Measurements from ENCODE around the gene WASF3.

Gene WASF3

DNA sequence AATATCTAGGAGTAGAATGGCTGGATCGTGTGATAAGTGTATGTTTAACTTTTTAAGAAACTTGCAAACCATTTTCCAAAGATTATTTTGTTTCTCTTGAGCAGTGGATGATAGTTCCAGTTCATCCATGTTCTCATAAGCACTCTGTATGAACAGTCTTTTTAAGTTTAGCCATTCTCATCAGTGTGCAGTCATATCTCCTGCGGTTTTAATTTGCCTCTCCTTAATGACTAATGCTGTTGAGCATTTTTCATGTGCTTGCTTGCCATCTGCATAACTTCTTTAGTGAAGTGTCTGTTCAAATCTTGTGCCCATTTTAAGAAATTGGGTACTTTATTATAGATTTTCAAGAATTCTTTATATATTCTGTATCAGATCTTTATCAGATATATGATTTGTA, 58.6 kb downstream of the WASF3 start:
- H3K79me2 ChIP-seq (ENCODE audit: insufficient read depth, low read length): no peaks in the 10 kb centered on the region
- H3K4me3 ChIP-seq (ENCODE audit: low read depth, low read length, poor library complexity, severe bottlenecking): no peak overlapping the region
- no peaks in the 10 kb centered on the region for H3K9me2 ChIP-seq (ENCODE audit: low read depth, low read length)
- TF ChIP-seq CTCF (IDR thresholded peaks at IDR 0.05; ENCODE audit: low read length): no peak
- no peak for TF ChIP-seq EZH2 (IDR thresholded peaks at IDR 0.05; ENCODE audit: borderline replicate concordance, low read length)
- H4K20me1 ChIP-seq (ENCODE audit: insufficient read depth, low read length): no peaks in the 10 kb centered on the region
- H3K9me3 ChIP-seq (ENCODE audit: low read length): no peaks in the 10 kb centered on the region
- H3K27ac ChIP-seq (ENCODE audit: low read depth, low read length, poor library complexity, severe bottlenecking): no peak overlapping the region
- no peak overlapping the region for H3K4me2 ChIP-seq (ENCODE audit: low read length)
- H2AFZ ChIP-seq (ENCODE audit: low read length): no peak overlapping the region
- no peaks in the 10 kb centered on the region for H3F3A ChIP-seq (ENCODE audit: insufficient read depth, low read length)
- H3K4me1 ChIP-seq (ENCODE audit: insufficient read depth, low read length, severe bottlenecking): no peaks in the 10 kb centered on the region
- H3K27me3 ChIP-seq (ENCODE audit: insufficient read depth, low read length): no peaks in the 10 kb centered on the region
- no peaks in the 10 kb centered on the region for H3K36me3 ChIP-seq (ENCODE audit: insufficient read depth, low read length)
- H3K9ac ChIP-seq (ENCODE audit: low read length): no peak overlapping the region

DNA sequence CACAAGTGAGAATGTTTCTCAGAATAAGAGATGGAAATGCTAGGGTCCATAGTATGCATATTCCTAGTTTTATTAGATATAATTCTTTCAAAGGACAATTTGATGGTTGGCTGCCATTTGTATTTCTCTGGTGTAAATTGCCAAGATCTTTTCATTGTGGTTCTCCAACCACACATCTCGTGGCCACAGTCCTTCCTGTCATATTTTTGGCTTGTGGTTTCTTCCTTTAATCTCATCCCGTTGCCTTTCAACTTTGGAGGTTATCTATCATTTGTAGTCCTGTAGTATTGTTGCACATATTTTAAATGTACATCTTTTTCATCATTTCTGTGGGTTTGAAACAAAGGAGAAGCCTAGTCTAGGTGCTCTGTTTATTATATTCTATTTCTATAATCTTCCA, 61.2 kb downstream of the WASF3 start:
- no peak overlapping the region for H3K4me3 ChIP-seq (ENCODE audit: low read depth, low read length, poor library complexity, severe bottlenecking)
- H3K79me2 ChIP-seq (ENCODE audit: insufficient read depth, low read length): no peaks in the 10 kb centered on the region
- no peaks in the 10 kb centered on the region for H3F3A ChIP-seq (ENCODE audit: insufficient read depth, low read length)
- no peak overlapping the region for H3K27ac ChIP-seq (ENCODE audit: low read depth, low read length, poor library complexity, severe bottlenecking)
- no peaks in the 10 kb centered on the region for H3K9me2 ChIP-seq (ENCODE audit: low read depth, low read length)
- no peaks in the 10 kb centered on the region for H4K20me1 ChIP-seq (ENCODE audit: insufficient read depth, low read length)
- TF ChIP-seq EZH2 (IDR thresholded peaks at IDR 0.05; ENCODE audit: borderline replicate concordance, low read length) (no peak), CTCF (IDR thresholded peaks at IDR 0.05; ENCODE audit: low read length) (no peak)
- no peak overlapping the region for H3K9ac ChIP-seq (ENCODE audit: low read length)
- no peaks in the 10 kb centered on the region for H3K4me1 ChIP-seq (ENCODE audit: insufficient read depth, low read length, severe bottlenecking)
- H3K9me3 ChIP-seq (ENCODE audit: low read length): no peaks in the 10 kb centered on the region
- no peaks in the 10 kb centered on the region for H3K36me3 ChIP-seq (ENCODE audit: insufficient read depth, low read length)
- H3K4me2 ChIP-seq (ENCODE audit: low read length): no peak overlapping the region
- no peak overlapping the region for H2AFZ ChIP-seq (ENCODE audit: low read length)
- H3K27me3 ChIP-seq (ENCODE audit: insufficient read depth, low read length): no peaks in the 10 kb centered on the region

GRCh38 chr13:26619358-26619757, 61.9 kb downstream of the WASF3 start:
- Histone ChIP-seq H3K4me1 (ENCODE audit: insufficient read depth, low read length, severe bottlenecking) (no peaks in the 10 kb centered on the region), H3K9me2 (ENCODE audit: low read depth, low read length) (no peaks in the 10 kb centered on the region), H3K36me3 (ENCODE audit: insufficient read depth, low read length) (no peaks in the 10 kb centered on the region), H3K79me2 (ENCODE audit: insufficient read depth, low read length) (no peaks in the 10 kb centered on the region), H3K27ac (ENCODE audit: low read depth, low read length, poor library complexity, severe bottlenecking) (no peak overlapping the region), H2AFZ (ENCODE audit: low read length) (no peak overlapping the region), H3F3A (ENCODE audit: insufficient read depth, low read length) (no peaks in the 10 kb centered on the region), H3K27me3 (ENCODE audit: insufficient read depth, low read length) (no peaks in the 10 kb centered on the region), H3K9ac (ENCODE audit: low read length) (no peak overlapping the region), H4K20me1 (ENCODE audit: insufficient read depth, low read length) (no peaks in the 10 kb centered on the region), H3K4me3 (ENCODE audit: low read depth, low read length, poor library complexity, severe bottlenecking) (no peak overlapping the region), H3K4me2 (ENCODE audit: low read length) (no peak overlapping the region), H3K9me3 (ENCODE audit: low read length) (0 out of 2 replicates have a peak, but pooled peaks cover 3% of the 10 kb centered on the region)
- TF ChIP-seq EZH2 (IDR thresholded peaks at IDR 0.05; ENCODE audit: borderline replicate concordance, low read length): no peak
- no peak for TF ChIP-seq CTCF (IDR thresholded peaks at IDR 0.05; ENCODE audit: low read length)
